OCI-LY3 (cell line): ENCODE data around the gene SEC14L1.

Source experiments
- H2AFZ ChIP-seq: fragments of 200-600, 300-600 bp; shearing (Covaris generic); 2 replicates; pipeline ENCODE4 v1.6.0; 2014; ENCODE audit warnings: antibody characterized with exemption, low read depth, low read length
- H3K27ac ChIP-seq: fragments of 200-600, 300-600 bp; sonication (generic); 2 replicates; pipeline ENCODE4 v1.5.1; 2014; ENCODE audit warnings: mild to moderate bottlenecking, low read length, moderate library complexity, mixed read lengths
- H3K27me3 ChIP-seq: fragments of 200-600, 300-600 bp; sonication (generic); 2 replicates; pipeline ENCODE4 v1.6.1; 2014; ENCODE audit warnings: low read depth, low read length, mixed read lengths
- H3K36me3 ChIP-seq: fragments of 200-600, 300-600 bp; sonication (generic); replicated peaks from 2 replicates; pipeline ENCODE3; 2014; ENCODE audit warnings: low read depth, low read length, mixed read lengths
- H3K4me1 ChIP-seq: fragments of 300-600, 200-600 bp; sonication (generic); 2 replicates; pipeline ENCODE4 v1.6.1; 2014; ENCODE audit warnings: low read length, mixed read lengths
- H3K4me2 ChIP-seq: fragments of 200-600, 300-600 bp; sonication (generic); 2 replicates; pipeline ENCODE4 v1.6.1; 2014; ENCODE audit warnings: low read length, mixed read lengths
- H3K4me3 ChIP-seq: fragments of 300-600, 200-600 bp; sonication (generic); 2 replicates; pipeline ENCODE4 v1.5.1; 2014; ENCODE audit warnings: antibody characterized with exemption, mild to moderate bottlenecking, low read length, moderate library complexity
- H3K79me2 ChIP-seq: fragments of 300-600, 200-600 bp; shearing (Covaris generic); 2 replicates; pipeline ENCODE4 v1.6.1; 2014; ENCODE audit warnings: mild to moderate bottlenecking, low read length, mixed read lengths
- H3K9ac ChIP-seq: fragments of 300-600, 200-600 bp; shearing (Covaris generic); 2 replicates; pipeline ENCODE4 v1.6.0; 2014; ENCODE audit warnings: mild to moderate bottlenecking, low read length, moderate library complexity
- H3K9me3 ChIP-seq: fragments of 200-600, 300-600 bp; shearing (Covaris generic); 2 replicates; pipeline ENCODE4 v1.6.1; 2014; ENCODE audit warnings: low read length, mixed read lengths; ENCODE audit not compliant: insufficient read depth
- H4K20me1 ChIP-seq: fragments of 200-600, 300-600 bp; sonication (generic); 2 replicates; pipeline ENCODE4 v1.6.1; 2016; ENCODE audit warnings: low read length, mixed read lengths; ENCODE audit not compliant: insufficient read depth
- EZH2phosphoT487 ChIP-seq: fragments of 200-600 bp; shearing (Covaris generic); IDR thresholded peaks from 2 replicates; pipeline ENCODE4 v1.6.1; 2018; ENCODE audit warnings: antibody characterized with exemption, mixed run types, low read depth
- TF ChIP-seq, protein P1 (sequence below): fragments of 200-600, 300-600 bp; sonication (generic); IDR thresholded peaks from 2 replicates; pipeline ENCODE4 v1.5.1; 2014; ENCODE audit warnings: antibody characterized with exemption, low read length, low read depth

SEC14L1 gene

GRCh38 chr17:77228241-77228752 is 87.5 kb downstream of the SEC14L1 start:
- Histone ChIP-seq H3K9ac (no peak overlapping the region), H3K36me3 (peaks cover 6% of the 10 kb centered on the region), H4K20me1 (no peaks in the 10 kb centered on the region), H3K9me3 (peaks cover 11% of the 10 kb centered on the region; the same call in 1 of the 2 replicates), H3K4me2 (no peak overlapping the region), H3K4me3 (no peak overlapping the region), H3K79me2 (no peaks in the 10 kb centered on the region), H3K4me1 (no peaks in the 10 kb centered on the region), H2AFZ (no peak overlapping the region), H3K27me3 (no peaks in the 10 kb centered on the region), H3K27ac (no peak overlapping the region)
- TF ChIP-seq, protein P1, sequence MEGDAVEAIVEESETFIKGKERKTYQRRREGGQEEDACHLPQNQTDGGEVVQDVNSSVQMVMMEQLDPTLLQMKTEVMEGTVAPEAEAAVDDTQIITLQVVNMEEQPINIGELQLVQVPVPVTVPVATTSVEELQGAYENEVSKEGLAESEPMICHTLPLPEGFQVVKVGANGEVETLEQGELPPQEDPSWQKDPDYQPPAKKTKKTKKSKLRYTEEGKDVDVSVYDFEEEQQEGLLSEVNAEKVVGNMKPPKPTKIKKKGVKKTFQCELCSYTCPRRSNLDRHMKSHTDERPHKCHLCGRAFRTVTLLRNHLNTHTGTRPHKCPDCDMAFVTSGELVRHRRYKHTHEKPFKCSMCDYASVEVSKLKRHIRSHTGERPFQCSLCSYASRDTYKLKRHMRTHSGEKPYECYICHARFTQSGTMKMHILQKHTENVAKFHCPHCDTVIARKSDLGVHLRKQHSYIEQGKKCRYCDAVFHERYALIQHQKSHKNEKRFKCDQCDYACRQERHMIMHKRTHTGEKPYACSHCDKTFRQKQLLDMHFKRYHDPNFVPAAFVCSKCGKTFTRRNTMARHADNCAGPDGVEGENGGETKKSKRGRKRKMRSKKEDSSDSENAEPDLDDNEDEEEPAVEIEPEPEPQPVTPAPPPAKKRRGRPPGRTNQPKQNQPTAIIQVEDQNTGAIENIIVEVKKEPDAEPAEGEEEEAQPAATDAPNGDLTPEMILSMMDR: no peak
- no peak for TF ChIP-seq EZH2phosphoT487

- peaks cover 3% of the 10 kb centered on the region for H3K36me3 ChIP-seq
- no peaks in the 10 kb centered on the region for H3K27me3 ChIP-seq
- H4K20me1 ChIP-seq: no peaks in the 10 kb centered on the region
- no peak for TF ChIP-seq EZH2phosphoT487
- TF ChIP-seq, protein P1: no peak
- H3K27ac ChIP-seq: no peak overlapping the region
- H3K79me2 ChIP-seq: no peaks in the 10 kb centered on the region
- peaks cover 11% of the 10 kb centered on the region; the same call in 1 of the 2 replicates for H3K9me3 ChIP-seq
- H3K4me2 ChIP-seq: no peak overlapping the region
- H3K4me3 ChIP-seq: no peak overlapping the region
- H3K9ac ChIP-seq: no peak overlapping the region
- peaks cover 4% of the 10 kb centered on the region for H3K4me1 ChIP-seq
- H2AFZ ChIP-seq: no peak overlapping the region
Observed at GRCh38 chr17:77228816-77229215, 88.0 kb downstream of the SEC14L1 start.

DNA sequence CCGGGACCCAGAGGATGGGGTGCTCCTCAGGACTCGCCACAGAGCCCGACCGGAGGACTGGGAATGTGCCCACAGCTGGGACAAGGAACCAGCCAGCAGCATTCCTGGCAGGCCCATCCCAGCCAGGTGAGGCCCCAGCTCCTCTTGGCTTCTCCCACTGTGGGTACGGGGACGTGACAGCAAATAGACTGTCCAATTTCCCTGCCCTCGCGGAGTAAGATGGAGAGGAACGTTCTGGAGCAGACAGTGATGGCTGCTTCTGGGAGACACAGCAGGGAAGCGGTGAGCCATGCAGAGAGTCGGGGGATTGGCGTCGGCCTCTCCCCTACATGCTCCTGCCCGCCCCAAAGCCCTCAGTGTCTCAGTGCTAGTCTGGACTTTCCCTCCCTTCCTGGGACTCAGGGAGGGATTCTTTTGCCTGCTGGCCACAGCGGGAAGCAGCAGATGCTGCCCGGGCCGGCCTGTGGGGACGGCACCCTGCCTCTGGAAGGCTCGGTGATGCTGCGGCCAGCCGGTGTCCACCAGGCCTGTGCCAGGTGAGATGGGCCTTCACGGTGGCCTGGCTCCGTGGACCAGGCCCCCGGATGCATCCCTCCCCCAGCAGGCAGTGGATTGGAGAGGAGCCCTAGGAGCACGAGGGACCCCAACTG is 89.1 kb downstream of the SEC14L1 start:
- Histone ChIP-seq H3K9me3 (peaks cover 6% of the 10 kb centered on the region; the same call in 1 of the 2 replicates), H3K9ac (no peak overlapping the region), H3K4me2 (no peak overlapping the region), H3K4me1 (peaks cover 12% of the 10 kb centered on the region), H3K27ac (no peak overlapping the region), H3K79me2 (no peaks in the 10 kb centered on the region), H2AFZ (no peak overlapping the region), H4K20me1 (no peaks in the 10 kb centered on the region), H3K4me3 (no peak overlapping the region), H3K36me3 (no peaks in the 10 kb centered on the region), H3K27me3 (no peaks in the 10 kb centered on the region)
- TF ChIP-seq EZH2phosphoT487: no peak
- TF ChIP-seq, protein P1: no peak

- no peaks in the 10 kb centered on the region for H3K27me3 ChIP-seq
- H3K36me3 ChIP-seq: no peaks in the 10 kb centered on the region
- no peak overlapping the region for H3K27ac ChIP-seq
- peaks cover 2% of the 10 kb centered on the region; the same call in 1 of the 2 replicates for H3K9me3 ChIP-seq
- H3K4me2 ChIP-seq: no peak overlapping the region
- TF ChIP-seq, protein P1: no peak
- TF ChIP-seq EZH2phosphoT487: no peak
- no peak overlapping the region for H3K9ac ChIP-seq
- no peak overlapping the region for H3K4me3 ChIP-seq
- H3K4me1 ChIP-seq: peaks cover 12% of the 10 kb centered on the region
- no peak overlapping the region for H2AFZ ChIP-seq
- H3K79me2 ChIP-seq: no peaks in the 10 kb centered on the region
- no peaks in the 10 kb centered on the region for H4K20me1 ChIP-seq
Observed at GRCh38 chr17:77230436-77230830, 89.7 kb downstream of the SEC14L1 start.
